ENCODE measurements around the gene IER5L. TPM values are rescaled to one million over a fixed set of nuclear protein-coding genes. Genes with fewer than 3 reads are reported as not detected.
A peak's percentile ranks its signal among the peaks of the same experiment; 100 is the strongest.

Gene IER5L
- total and polyA plus RNA-seq, 9 donors: 4.0 to 7.4 (median 6.6) TPM

- Histone ChIP-seq H3K9me3 (replicated peaks; ENCODE audit: control insufficient read depth, low read depth, low read length) (no peaks in the 10 kb centered on the region), H3K27me3 (ENCODE audit: control insufficient read depth, insufficient read depth, low read length) (peaks cover 16% of the 10 kb centered on the region), H3K36me3 (ENCODE audit: control insufficient read depth, insufficient read depth, low read length) (no peaks in the 10 kb centered on the region), H3K27ac (ENCODE audit: low read length) (peak overlapping the region; percentile 99), H3K4me1 (ENCODE audit: control insufficient read depth, insufficient read depth, low read length) (peaks cover 48% of the 10 kb centered on the region), H3K4me3 (ENCODE audit: low read length) (peak overlapping the region; percentile 90)
- WGBS (ENCODE audit: insufficient coverage): 0% methylated on average over 13 of the region's 53 CpGs
- DNase-seq: peak; percentile 92
These were observed 3.1 kb downstream of the IER5L start for GRCh38 chr9:129174724-129175514.

GRCh38 chr9:129174102-129174723 is 3.8 kb downstream of the IER5L start:
- Histone ChIP-seq H3K4me1 (ENCODE audit: control insufficient read depth, insufficient read depth, low read length) (peaks cover 46% of the 10 kb centered on the region), H3K9me3 (replicated peaks; ENCODE audit: control insufficient read depth, low read depth, low read length) (no peaks in the 10 kb centered on the region), H3K27me3 (ENCODE audit: control insufficient read depth, insufficient read depth, low read length) (peaks cover 14% of the 10 kb centered on the region), H3K27ac (ENCODE audit: low read length) (peak overlapping the region; percentile 99), H3K36me3 (ENCODE audit: control insufficient read depth, insufficient read depth, low read length) (no peaks in the 10 kb centered on the region), H3K4me3 (ENCODE audit: low read length) (peak overlapping the region; percentile 90)
- under 1% methylated on average over 34 of the region's 55 CpGs for WGBS (ENCODE audit: insufficient coverage)
- peak; percentile 97 for DNase-seq

GRCh38 chr9:129173296-129174101 is 4.6 kb downstream of the IER5L start:
- peak overlapping the region; percentile 20 for H3K27ac ChIP-seq (ENCODE audit: low read length)
- no peaks in the 10 kb centered on the region for H3K9me3 ChIP-seq (replicated peaks; ENCODE audit: control insufficient read depth, low read depth, low read length)
- no peak for DNase-seq
- no peaks in the 10 kb centered on the region for H3K36me3 ChIP-seq (ENCODE audit: control insufficient read depth, insufficient read depth, low read length)
- 22% methylated on average over 20 of the region's 29 CpGs for WGBS (ENCODE audit: insufficient coverage)
- H3K4me3 ChIP-seq (ENCODE audit: low read length): peak overlapping the region; percentile 90
- H3K27me3 ChIP-seq (ENCODE audit: control insufficient read depth, insufficient read depth, low read length): peaks cover 13% of the 10 kb centered on the region
- peaks cover 40% of the 10 kb centered on the region for H3K4me1 ChIP-seq (ENCODE audit: control insufficient read depth, insufficient read depth, low read length)

GRCh38 chr9:129172816-129173215 is 5.2 kb downstream of the IER5L start:
- H3K27me3 ChIP-seq (ENCODE audit: control insufficient read depth, insufficient read depth, low read length): peaks cover 13% of the 10 kb centered on the region
- no peaks in the 10 kb centered on the region for H3K36me3 ChIP-seq (ENCODE audit: control insufficient read depth, insufficient read depth, low read length)
- no peaks in the 10 kb centered on the region for H3K9me3 ChIP-seq (replicated peaks; ENCODE audit: control insufficient read depth, low read depth, low read length)
- 37% methylated on average over 2 of the region's 5 CpGs for WGBS (ENCODE audit: insufficient coverage)
- H3K27ac ChIP-seq (ENCODE audit: low read length): peak overlapping the region; percentile 20
- H3K4me1 ChIP-seq (ENCODE audit: control insufficient read depth, insufficient read depth, low read length): peaks cover 40% of the 10 kb centered on the region
- no peak overlapping the region for H3K4me3 ChIP-seq (ENCODE audit: low read length)
- DNase-seq: peak; percentile 56

GRCh38 chr9:129171993-129172751 is 5.9 kb downstream of the IER5L start:
- Histone ChIP-seq H3K4me1 (ENCODE audit: control insufficient read depth, insufficient read depth, low read length) (peaks cover 46% of the 10 kb centered on the region), H3K4me3 (ENCODE audit: low read length) (no peak overlapping the region), H3K27ac (ENCODE audit: low read length) (no peak overlapping the region), H3K27me3 (ENCODE audit: control insufficient read depth, insufficient read depth, low read length) (peaks cover 13% of the 10 kb centered on the region), H3K9me3 (replicated peaks; ENCODE audit: control insufficient read depth, low read depth, low read length) (no peaks in the 10 kb centered on the region), H3K36me3 (ENCODE audit: control insufficient read depth, insufficient read depth, low read length) (no peaks in the 10 kb centered on the region)
- WGBS (ENCODE audit: insufficient coverage): 69% methylated on average over 6 of the region's 7 CpGs
- no peak for DNase-seq

GRCh38 chr9:129170229-129170628 is 7.8 kb downstream of the IER5L start:
- no peak overlapping the region for H3K4me3 ChIP-seq (ENCODE audit: low read length)
- H3K27me3 ChIP-seq (ENCODE audit: control insufficient read depth, insufficient read depth, low read length): peaks cover 10% of the 10 kb centered on the region
- WGBS (ENCODE audit: insufficient coverage): 51% methylated on average over 4 of the region's 6 CpGs
- no peak for DNase-seq
- H3K27ac ChIP-seq (ENCODE audit: low read length): no peak overlapping the region
- no peaks in the 10 kb centered on the region for H3K36me3 ChIP-seq (ENCODE audit: control insufficient read depth, insufficient read depth, low read length)
- no peaks in the 10 kb centered on the region for H3K9me3 ChIP-seq (replicated peaks; ENCODE audit: control insufficient read depth, low read depth, low read length)
- peaks cover 44% of the 10 kb centered on the region for H3K4me1 ChIP-seq (ENCODE audit: control insufficient read depth, insufficient read depth, low read length)

GRCh38 chr9:129166623-129167557 is 11.2 kb downstream of the IER5L start:
- Histone ChIP-seq H3K27ac (ENCODE audit: low read length) (peak overlapping the region; percentile 82), H3K36me3 (ENCODE audit: control insufficient read depth, insufficient read depth, low read length) (peaks cover 2% of the 10 kb centered on the region), H3K4me1 (ENCODE audit: control insufficient read depth, insufficient read depth, low read length) (peaks cover 32% of the 10 kb centered on the region), H3K4me3 (ENCODE audit: low read length) (peak overlapping the region; percentile 8), H3K27me3 (ENCODE audit: control insufficient read depth, insufficient read depth, low read length) (no peaks in the 10 kb centered on the region), H3K9me3 (replicated peaks; ENCODE audit: control insufficient read depth, low read depth, low read length) (no peaks in the 10 kb centered on the region)
- DNase-seq: peak; percentile 80
- 47% methylated on average over 8 of the region's 18 CpGs for WGBS (ENCODE audit: insufficient coverage)

- Histone ChIP-seq H3K4me1 (ENCODE audit: control insufficient read depth, insufficient read depth, low read length) (peaks cover 32% of the 10 kb centered on the region), H3K4me3 (ENCODE audit: low read length) (no peak overlapping the region), H3K27ac (ENCODE audit: low read length) (no peak overlapping the region), H3K27me3 (ENCODE audit: control insufficient read depth, insufficient read depth, low read length) (no peaks in the 10 kb centered on the region), H3K36me3 (ENCODE audit: control insufficient read depth, insufficient read depth, low read length) (peaks cover 2% of the 10 kb centered on the region), H3K9me3 (replicated peaks; ENCODE audit: control insufficient read depth, low read depth, low read length) (peaks cover 3% of the 10 kb centered on the region)
- no peak for DNase-seq
These were observed 12.9 kb downstream of the IER5L start for GRCh38 chr9:129165198-129165597.

Data from muscle of leg (tissue), 11 donors.